GM23338 (cell line): ENCODE results near the gene SYT11. TPM values are rescaled to one million over a fixed set of nuclear protein-coding genes. Genes with fewer than 3 reads are reported as not detected.
A peak's percentile ranks its signal among the peaks of the same experiment; 100 is the strongest.

Experiments
- ATAC-seq: fragments of 200-7000 bp; cut with Tn5 transposase; 3 replicates; pipeline ENCODE4 v1.9.1; 2020
- DNase-seq: peaks from one replicate; pipeline ENCODE4 v3.0.0-alpha.2; 2015; ENCODE audit warnings: low spot score
- H2AFZ ChIP-seq: fragments of 200-600 bp; sonication (generic); 2 replicates; pipeline ENCODE4 v1.8.0; 2016; ENCODE audit warnings: antibody characterized with exemption, mild to moderate bottlenecking, moderate library complexity
- H3F3A ChIP-seq: fragments of 200-600 bp; sonication (generic); replicated peaks from 2 replicates; pipeline ENCODE4 v1.8.0; 2017; ENCODE audit warnings: antibody characterized with exemption, mixed run types, low read depth
- H3K27ac ChIP-seq: fragments of 200-600 bp; sonication (generic); 2 replicates; pipeline ENCODE4 v1.6.1; 2016; ENCODE audit warnings: low read depth
- H3K27me3 ChIP-seq: fragments of 200-600 bp; sonication (generic); 2 replicates; pipeline ENCODE4 v1.8.0; 2016; ENCODE audit warnings: mild to moderate bottlenecking, mixed run types, moderate library complexity; ENCODE audit not compliant: insufficient read depth
- H3K36me3 ChIP-seq: fragments of 200-600 bp; sonication (generic); 2 replicates; pipeline ENCODE4 v1.8.0; 2016; ENCODE audit warnings: mild to moderate bottlenecking; ENCODE audit not compliant: insufficient read depth
- H3K4me1 ChIP-seq: fragments of 200-600 bp; sonication (generic); 2 replicates; pipeline ENCODE4 v1.8.0; 2016; ENCODE audit warnings: mild to moderate bottlenecking, moderate library complexity; ENCODE audit not compliant: insufficient read depth
- H3K4me2 ChIP-seq: fragments of 200-600 bp; sonication (generic); 2 replicates; pipeline ENCODE4 v1.7.1; 2017; ENCODE audit warnings: mixed run types
- H3K4me3 ChIP-seq: fragments of 200-600 bp; sonication (generic); 2 replicates; pipeline ENCODE4 v1.6.1; 2016; ENCODE audit warnings: mixed run types
- H3K79me2 ChIP-seq: fragments of 200-600 bp; sonication (generic); replicated peaks from 2 replicates; pipeline ENCODE4 v1.8.0; 2017; ENCODE audit warnings: mild to moderate bottlenecking; ENCODE audit not compliant: insufficient read depth
- H3K9me2 ChIP-seq: fragments of 200-600 bp; sonication (generic); 2 replicates; pipeline ENCODE4 v1.8.0; 2017; ENCODE audit not compliant: insufficient read depth
- H4K20me1 ChIP-seq: fragments of 200-600 bp; sonication (generic); replicated peaks from 2 replicates; pipeline ENCODE4 v1.8.0; 2017; ENCODE audit warnings: mild to moderate bottlenecking; ENCODE audit not compliant: insufficient read depth
- H3K27ac Mint-ChIP-seq: 2 replicates; pipeline ENCODE4 v1.8.0; 2020; ENCODE audit warnings: inconsistent platforms, mild to moderate bottlenecking, moderate library complexity, mixed read lengths
- H3K27me3 Mint-ChIP-seq: 3 replicates; pipeline ENCODE4 v1.8.0; 2022; ENCODE audit warnings: low read depth, mild to moderate bottlenecking, moderate library complexity, mixed read lengths, inconsistent platforms; ENCODE audit not compliant: insufficient read depth, poor library complexity
- H3K36me3 Mint-ChIP-seq: 3 replicates; pipeline ENCODE4 v1.8.0; 2021; ENCODE audit warnings: low read depth, mild to moderate bottlenecking, inconsistent platforms, moderate library complexity, mixed read lengths
- H3K4me1 Mint-ChIP-seq: 3 replicates; pipeline ENCODE4 v1.8.0; 2020; ENCODE audit warnings: mild to moderate bottlenecking, inconsistent platforms, mixed read lengths
- H3K4me3 Mint-ChIP-seq: 3 replicates; pipeline ENCODE4 v1.8.0; 2021; ENCODE audit warnings: moderate library complexity, mild to moderate bottlenecking, inconsistent platforms, mixed read lengths
- H3K9me3 Mint-ChIP-seq: 3 replicates; pipeline ENCODE4 v1.8.0; 2020; ENCODE audit warnings: moderate library complexity, mild to moderate bottlenecking, inconsistent platforms, mixed read lengths
- CREB1 ChIP-seq: fragments of 250-450 bp; sonication (Bioruptor Pico); IDR thresholded peaks from 2 replicates; pipeline ENCODE4 v1.5.0; 2020; ENCODE audit warnings: low read depth, mild to moderate bottlenecking, moderate library complexity
- CTCF ChIP-seq, 2 experiments: fragments of 200-600 bp in 1 of 2; sonication (generic) in 1 of 2; conservative IDR thresholded peaks; 2 replicates each; pipeline versions ENCODE4 v1.5.1 to v1.6.1; 2016 to 2017; ENCODE audit warnings: antibody characterized with exemption in 2 of 2, low read depth in 2 of 2, mild to moderate bottlenecking in 2 of 2, moderate library complexity in 1 of 2
- ETS1 ChIP-seq: IDR thresholded peaks from 2 replicates; pipeline ENCODE4 v1.6.1; 2016; ENCODE audit warnings: antibody characterized with exemption
- EZH2 ChIP-seq: fragments of 200-600 bp; sonication (generic); IDR thresholded peaks from one replicate; pipeline ENCODE4 v1.8.0; 2017; ENCODE audit warnings: antibody characterized with exemption, mild to moderate bottlenecking, low read depth; ENCODE audit not compliant: unreplicated experiment
- EZH2phosphoT487 ChIP-seq: fragments of 200-600 bp; sonication (generic); IDR thresholded peaks from one replicate; pipeline ENCODE4 v1.8.1; 2018; ENCODE audit warnings: antibody characterized with exemption; ENCODE audit not compliant: unreplicated experiment
- POLR2AphosphoS5 ChIP-seq: IDR thresholded peaks from 2 replicates; pipeline ENCODE4 v1.6.1; 2016; ENCODE audit warnings: antibody characterized with exemption, low read depth
- STAT1 ChIP-seq: IDR thresholded peaks from one replicate; pipeline ENCODE4 v1.6.1; 2016; ENCODE audit warnings: antibody characterized with exemption; ENCODE audit not compliant: unreplicated experiment
- ZNF114 ChIP-seq: fragments of 250-450 bp; sonication (Bioruptor Pico); IDR thresholded peaks from 2 replicates; pipeline ENCODE4 v1.5.0; 2020; ENCODE audit warnings: mild to moderate bottlenecking, moderate library complexity
- ZNF462 ChIP-seq: fragments of 250-450 bp; sonication (Bioruptor Pico); IDR thresholded peaks from 2 replicates; pipeline ENCODE4 v1.5.0; 2020; ENCODE audit warnings: mild to moderate bottlenecking, moderate library complexity
- polyA plus RNA-seq: library from polyadenylated mRNA; unstranded; fragments of >200 nt; fragmentation: Nextera tagmentation; extraction: Ambion mirVana; gene quantifications from 2 replicates; pipeline ENCODE4 v1.2.1, GENCODE V29; 2016
- total RNA-seq: library from RNA; depleted of rRNA; stranded (reverse); fragments of >200 nt; shearing (Covaris generic); gene quantifications from 2 replicates; pipeline ENCODE4 v1.2.3, GENCODE V29; 2014

SYT11 gene
- total and polyA plus RNA-seq, 2 experiments from 2014 or later: 3.9 to 15.9 TPM

- Mint-ChIP-seq H3K4me3 (no peak within 1 kb of the TSS), H3K4me1 (peaks cover 12% of the 10 kb centered on the region; the same call in 2 of the 3 replicates), H3K27me3 (peaks cover 6% of the 10 kb centered on the region), H3K9me3 (no peaks in the 10 kb centered on the region), H3K27ac (no peak within 1 kb of the TSS), H3K36me3 (peaks cover 4% of the 10 kb centered on the region)
- Histone ChIP-seq H3K36me3 (peaks cover 37% of the 10 kb centered on the region), H3F3A (peaks cover 9% of the 10 kb centered on the region), H3K79me2 (peaks cover 48% of the 10 kb centered on the region), H3K4me3 (peak within 1 kb of the TSS; percentile 81), H2AFZ (peak within 1 kb of the TSS; percentile 6; the same call in 1 of the 2 replicates), H4K20me1 (peaks cover 35% of the 10 kb centered on the region), H3K27ac (peak within 1 kb of the TSS; percentile 92), H3K9me2 (no peaks in the 10 kb centered on the region), H3K4me1 (peaks cover 16% of the 10 kb centered on the region), H3K27me3 (no peaks in the 10 kb centered on the region), H3K4me2 (peak within 1 kb of the TSS; percentile 94)
- peak; percentile 99 for DNase-seq
- TF ChIP-seq CTCF (conservative IDR thresholded peaks at IDR 0.05; ENCODE audit: low read depth in 2 of 2) (0 out of 4 replicates have a peak, but pooled peaks of 1 of the 2 experiments have one; percentile 5), EZH2 (no peak), POLR2AphosphoS5 (peak; percentile 99), ETS1 (peak; percentile 97), ZNF114 (CRISPR knock-in tag) (no peak), CREB1 (CRISPR knock-in tag) (peak; percentile 90), STAT1 (no peak), ZNF462 (no peak), EZH2phosphoT487 (no peak)
- peak; percentile 93 for ATAC-seq
These were observed 74.9 kb downstream of the SYT11 start, which contains the start of gene KHDC4 for GRCh38 chr1:155934097-155934935. Gene KHDC4, minus strand, starts transcription at chr1:155934413. Its CDS starts 40 bp downstream, at chr1:155934373.
